IMR-90 (cell line): ENCODE measurements around the gene INPP5J. TPM values are rescaled to one million over a fixed set of nuclear protein-coding genes. Genes with fewer than 3 reads are reported as not detected.

Experiments used
- ATAC-seq: fragments of 200-7000 bp; cut with Tn5 transposase; 2 replicates; pipeline ENCODE4 v1.9.1; 2020; ENCODE audit warnings: low read depth, mild to moderate bottlenecking, moderate library complexity
- BruUV-seq: library from RNA; stranded (reverse); fragments of 400-500 nt; replicated peaks from 2 replicates; lab custom pipeline; 2021; lab: Mats Ljungman, UMichigan
- CTCF ChIA-PET: fragments of 300-600 bp; formaldehyde crosslinking; extraction: SDS; loops from one replicate; lab custom pipeline; 2021; ENCODE audit warnings: antibody characterized with exemption; lab: Yijun Ruan, JAX
- POLR2A ChIA-PET: fragments of 300-600 bp; sonication (Branson Sonifier 250); formaldehyde crosslinking; loops from one replicate; lab custom pipeline; 2022; ENCODE audit warnings: antibody characterized with exemption; ENCODE audit not compliant: unreplicated experiment; lab: Charles Lee
- DNase-seq: peaks from one replicate; pipeline ENCODE4 v3.0.0; 2013
- H2AFZ ChIP-seq: replicated peaks from 2 replicates; pipeline ENCODE3; 2013; ENCODE audit warnings: low read length, mild to moderate bottlenecking; ENCODE audit not compliant: poor library complexity
- H2AK5ac ChIP-seq: 2 replicates; pipeline ENCODE4 v1.6.1; 2013; ENCODE audit warnings: low read depth, low read length, inconsistent platforms
- H2AK9ac ChIP-seq: replicated peaks from 2 replicates; pipeline ENCODE3; 2013; ENCODE audit warnings: mild to moderate bottlenecking, low read depth, low read length, moderate library complexity; ENCODE audit not compliant: poor library complexity
- H2BK120ac ChIP-seq: 2 replicates; pipeline ENCODE4 v1.6.1; 2013; ENCODE audit warnings: low read depth, low read length, inconsistent platforms
- H2BK15ac ChIP-seq: 3 replicates; pipeline ENCODE4 v1.6.1; 2013; ENCODE audit warnings: low read depth, low read length, inconsistent platforms
- H2BK20ac ChIP-seq: 2 replicates; pipeline ENCODE4 v1.6.1; 2013; ENCODE audit warnings: low read depth, mild to moderate bottlenecking, inconsistent platforms, low read length, moderate library complexity
- H2BK5ac ChIP-seq: 2 replicates; pipeline ENCODE4 v1.6.1; 2013; ENCODE audit warnings: mild to moderate bottlenecking, low read depth, low read length, inconsistent platforms; ENCODE audit not compliant: poor library complexity, severe bottlenecking
- H3K14ac ChIP-seq: replicated peaks from 2 replicates; pipeline ENCODE4 v1.6.1; 2013; ENCODE audit warnings: low read depth, low read length, inconsistent platforms
- H3K18ac ChIP-seq: 2 replicates; pipeline ENCODE4 v1.6.1; 2013; ENCODE audit warnings: low read depth, low read length, control low read depth
- H3K23ac ChIP-seq: 2 replicates; pipeline ENCODE4 v1.6.1; 2013; ENCODE audit warnings: low read depth, low read length, inconsistent platforms
- H3K27ac ChIP-seq: 2 replicates; pipeline ENCODE4 v1.5.1; 2013; ENCODE audit warnings: mild to moderate bottlenecking, control low read depth, low read length; ENCODE audit not compliant: insufficient read depth
- H3K27me3 ChIP-seq: 2 replicates; pipeline ENCODE4 v1.6.1; 2013; ENCODE audit warnings: low read length; ENCODE audit not compliant: control insufficient read depth, insufficient read depth
- H3K36me3 ChIP-seq: 2 replicates; pipeline ENCODE4 v1.6.1; 2013; ENCODE audit warnings: low read length, mixed read lengths; ENCODE audit not compliant: control insufficient read depth, insufficient read depth
- H3K4ac ChIP-seq: 2 replicates; pipeline ENCODE4 v1.6.1; 2013; ENCODE audit warnings: low read depth, low read length, inconsistent platforms
- H3K4me1 ChIP-seq: 2 replicates; pipeline ENCODE4 v1.6.1; 2013; ENCODE audit warnings: low read length, mixed read lengths; ENCODE audit not compliant: control insufficient read depth, insufficient read depth
- H3K4me2 ChIP-seq: 2 replicates; pipeline ENCODE4 v1.6.1; 2013; ENCODE audit warnings: low read depth, mild to moderate bottlenecking, control low read depth, low read length, moderate library complexity
- H3K4me3 ChIP-seq: 2 replicates; pipeline ENCODE4 v1.5.1; 2013; ENCODE audit warnings: low read depth, mild to moderate bottlenecking, control low read depth, low read length, moderate library complexity; ENCODE audit not compliant: insufficient read depth
- H3K56ac ChIP-seq: 2 replicates; pipeline ENCODE4 v1.6.1; 2013; ENCODE audit warnings: low read length, inconsistent platforms; ENCODE audit not compliant: insufficient read depth; ENCODE audit errors: extremely low read depth
- H3K79me1 ChIP-seq, 2 experiments: 2 replicates each; pipeline ENCODE4 v1.6.1; 2013; ENCODE audit warnings: low read length in 2 of 2, inconsistent platforms in 1 of 2, low read depth in 1 of 2
- H3K9ac ChIP-seq: 2 replicates; pipeline ENCODE4 v1.6.1; 2013; ENCODE audit warnings: low read depth, low read length, control low read depth
- H3K9me1 ChIP-seq: 2 replicates; pipeline ENCODE4 v1.6.1; 2013; ENCODE audit warnings: low read length, inconsistent platforms; ENCODE audit not compliant: insufficient read depth
- H3K9me3 ChIP-seq: 2 replicates; pipeline ENCODE4 v1.6.1; 2013; ENCODE audit warnings: low read length; ENCODE audit not compliant: control insufficient read depth, insufficient read depth
- H4K20me1 ChIP-seq: 2 replicates; pipeline ENCODE4 v1.6.1; 2013; ENCODE audit warnings: low read length, inconsistent platforms; ENCODE audit not compliant: insufficient read depth
- H4K5ac ChIP-seq: 2 replicates; pipeline ENCODE4 v1.6.1; 2013; ENCODE audit warnings: mild to moderate bottlenecking, low read depth, low read length, control low read depth
- H4K8ac ChIP-seq, 2 experiments: 2 replicates each; pipeline ENCODE4 v1.6.1; 2013; ENCODE audit warnings: low read depth in 2 of 2, low read length in 2 of 2, control low read depth in 1 of 2, inconsistent platforms in 1 of 2
- H4K91ac ChIP-seq: 2 replicates; pipeline ENCODE4 v1.6.1; 2013; ENCODE audit warnings: low read depth, low read length, inconsistent platforms; ENCODE audit not compliant: insufficient read depth
- BHLHE40 ChIP-seq: fragments of 150-350 bp; IDR thresholded peaks from 2 replicates; pipeline ENCODE4 v1.6.1; 2016; ENCODE audit warnings: mild to moderate bottlenecking, low read depth, low read length
- CEBPB ChIP-seq: IDR thresholded peaks from 2 replicates; pipeline ENCODE4 v1.6.1; 2012; ENCODE audit warnings: low read depth, low read length, improper control_type of control experiment
- CHD1 ChIP-seq: IDR thresholded peaks from 2 replicates; pipeline ENCODE4 v1.6.1; 2012; ENCODE audit warnings: low read depth, low read length, improper control_type of control experiment
- FOS ChIP-seq: fragments of 150-350 bp; IDR thresholded peaks from 2 replicates; pipeline ENCODE4 v1.6.1; 2016; ENCODE audit warnings: low read depth, low read length
- MAFK ChIP-seq: IDR thresholded peaks from 2 replicates; pipeline ENCODE4 v1.6.1; 2012; ENCODE audit warnings: low read depth, low read length, improper control_type of control experiment
- NFE2L2 ChIP-seq: fragments of 150-350 bp; IDR thresholded peaks from 2 replicates; pipeline ENCODE4 v1.6.1; 2016; ENCODE audit warnings: low read depth, mild to moderate bottlenecking, low read length
- POLR2A ChIP-seq: IDR thresholded peaks from 2 replicates; pipeline ENCODE4 v1.6.1; 2012; ENCODE audit warnings: mild to moderate bottlenecking, low read depth, low read length
- RAD21 ChIP-seq: IDR thresholded peaks from 2 replicates; pipeline ENCODE4 v1.6.1; 2012; ENCODE audit warnings: low read length, improper control_type of control experiment
- RFX5 ChIP-seq: IDR thresholded peaks from 2 replicates; pipeline ENCODE4 v1.8.0; 2012; ENCODE audit warnings: low read depth, mild to moderate bottlenecking, low read length, moderate library complexity
- SMC3 ChIP-seq: fragments of 150-350 bp; IDR thresholded peaks from 2 replicates; pipeline ENCODE4 v1.6.1; 2016; ENCODE audit warnings: low read depth, mild to moderate bottlenecking, antibody characterized with exemption, low read length, moderate library complexity
- WGBS, 2 experiments: methylation state at CpG; one replicate each; pipeline versions ENCODE4 v1.1.5 to v1.1.7; 2013; ENCODE audit warnings: missing lambda C conversion rate in 2 of 2; ENCODE audit not compliant: insufficient read length in 1 of 2; ENCODE audit errors: extremely low coverage in 2 of 2; 5-methylcytosine and 5-hydroxymethylcytosine counted together
- dilution Hi-C: fragments of 300-500 bp; cut with HindIII; formaldehyde crosslinking; loops from one replicate; pipeline ENCODE4 v1.14.3; 2018; ENCODE audit warnings: low sequenced_read_pairs; ENCODE audit not compliant: unreplicated experiment
- in situ Hi-C: fragments of 300-500 bp; cut with MboI; formaldehyde crosslinking; loops from 3 replicates; pipeline ENCODE4 v1.14.3; 2019; ENCODE audit warnings: low sequenced_read_pairs, inconsistent platforms, mixed read lengths
- intact Hi-C: fragments of 100-400 bp; cut with micrococcal nuclease; formaldehyde crosslinking; loops from 2 replicates; pipeline ENCODE4 v1.10.0; 2022
- polyA plus RNA-seq, 3 experiments: library from polyadenylated mRNA; depleted of rRNA; stranded (reverse); fragments of >200 nt; gene quantifications; 2 replicates each; pipeline ENCODE4 v1.2.3, GENCODE V29; 2012; ENCODE audit warnings: low replicate concordance in 1 of 3
- total RNA-seq: library from RNA; depleted of rRNA; stranded (reverse); fragments of >200 nt; gene quantifications from 2 replicates; pipeline ENCODE4 v1.2.3, GENCODE V29; 2012

INPP5J gene
- total and polyA plus RNA-seq, 2 of the 4 experiments (the other 2 are of a cell fraction) = 0.36 to 2.2 TPM

DNA sequence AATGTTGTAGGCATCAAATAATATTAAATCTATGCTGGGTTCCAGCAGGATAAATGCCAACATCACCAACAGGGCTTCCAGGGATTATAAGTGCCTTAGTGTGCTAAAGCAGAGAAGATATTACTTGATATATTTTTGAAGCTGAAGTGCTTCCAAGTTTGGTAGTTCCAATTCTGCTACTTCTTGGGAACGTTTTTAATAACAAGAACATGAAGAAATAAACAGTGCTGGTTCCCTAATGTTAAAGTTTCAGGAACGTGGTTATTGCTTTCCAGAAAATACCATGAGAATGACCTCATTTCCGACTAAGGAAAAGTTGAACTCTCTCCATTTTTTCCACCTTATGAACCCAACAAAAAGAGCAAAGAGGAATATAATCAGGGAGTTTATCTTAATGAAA is 32.7 kb downstream of the INPP5J start:
- Histone ChIP-seq H3K4me2 (peak overlapping the region; percentile 51), H3K36me3 (no peaks in the 10 kb centered on the region), H3K4me3 (no peak overlapping the region), H3K14ac (0 out of 2 replicates have a peak overlapping the region, but pooled peaks have one; percentile 88), H3K79me1 (peaks cover 2 to 14% of the 10 kb centered on the region in 2 experiments; a peak in 1 of 4 replicates), H3K56ac (peak overlapping the region; percentile 21; the same call in 1 of the 2 replicates), H2BK20ac (peak overlapping the region; percentile 93; the same call in 1 of the 2 replicates), H2BK15ac (peak overlapping the region; percentile 17; the same call in 1 of the 3 replicates), H3K9me1 (peaks cover 15% of the 10 kb centered on the region), H4K20me1 (no peaks in the 10 kb centered on the region), H2BK5ac (peak overlapping the region; percentile 94), H3K4me1 (peaks cover 13% of the 10 kb centered on the region), H2AFZ (no peak overlapping the region), H3K9ac (no peak overlapping the region), H4K91ac (no peak overlapping the region), H3K4ac (no peak overlapping the region), H3K18ac (peak overlapping the region; percentile 99), H3K9me3 (no peaks in the 10 kb centered on the region), H3K27ac (peak overlapping the region; percentile 93), H2AK9ac (no peak overlapping the region), H3K27me3 (no peaks in the 10 kb centered on the region), H3K23ac (no peak overlapping the region), H4K5ac (peak overlapping the region; percentile 97), H4K8ac (peak overlapping the region; percentile 63 to 85; a peak in 2 of 4 replicates), H2AK5ac (no peak overlapping the region), H2BK120ac (peak overlapping the region; percentile 95; the same call in 1 of the 2 replicates)
- WGBS, 2 experiments = no CpG with 5 or more reads among the region's 3 CpGs
- in situ Hi-C loops (no loop called here), intact Hi-C loops (no loop called here), dilution Hi-C loops (no loop called here)
- CTCF ChIA-PET = interaction anchor here (0.6 to 1.6 kb wide), 3 partner anchors 48 to 235 kb away, joined by 3 to 7 read pairs (median 3); partner anchors contain the start of gene SELENOM
- DNase-seq (peak; percentile 80), ATAC-seq (peak; percentile 56)
- no TSS peak for BruUV-seq
- POLR2A ChIA-PET = interaction anchor here (0.6 kb wide), 1 partner anchor 82 kb away, joined by 3 read pairs; no protein-coding TSS in a partner anchor
- no peak for TF ChIP-seq FOS
- TF ChIP-seq MAFK = no peak
- TF ChIP-seq CEBPB = no peak
- TF ChIP-seq RAD21 = no peak
- no peak for TF ChIP-seq BHLHE40
- TF ChIP-seq POLR2A = no peak
- TF ChIP-seq RFX5 = no peak
- TF ChIP-seq CHD1 = no peak
- TF ChIP-seq SMC3 = no peak
- TF ChIP-seq NFE2L2 = no peak
